HG02938 (cell line): Measurements from ENCODE around the gene CDKL4.
"Not testable (repeated sequence)": the region's sequence is repeated elsewhere in the genome, so short reads cannot be mapped to it uniquely, and the experiment has no call there.

ENCODE experiments used
- ATAC-seq: cut with Tn5 transposase; IDR thresholded peaks from one replicate; pipeline ENCODE4 v1.9.1; 2021; ENCODE audit warnings: mild to moderate bottlenecking, moderate library complexity; ENCODE audit not compliant: unreplicated experiment

The CDKL4 gene

DNA sequence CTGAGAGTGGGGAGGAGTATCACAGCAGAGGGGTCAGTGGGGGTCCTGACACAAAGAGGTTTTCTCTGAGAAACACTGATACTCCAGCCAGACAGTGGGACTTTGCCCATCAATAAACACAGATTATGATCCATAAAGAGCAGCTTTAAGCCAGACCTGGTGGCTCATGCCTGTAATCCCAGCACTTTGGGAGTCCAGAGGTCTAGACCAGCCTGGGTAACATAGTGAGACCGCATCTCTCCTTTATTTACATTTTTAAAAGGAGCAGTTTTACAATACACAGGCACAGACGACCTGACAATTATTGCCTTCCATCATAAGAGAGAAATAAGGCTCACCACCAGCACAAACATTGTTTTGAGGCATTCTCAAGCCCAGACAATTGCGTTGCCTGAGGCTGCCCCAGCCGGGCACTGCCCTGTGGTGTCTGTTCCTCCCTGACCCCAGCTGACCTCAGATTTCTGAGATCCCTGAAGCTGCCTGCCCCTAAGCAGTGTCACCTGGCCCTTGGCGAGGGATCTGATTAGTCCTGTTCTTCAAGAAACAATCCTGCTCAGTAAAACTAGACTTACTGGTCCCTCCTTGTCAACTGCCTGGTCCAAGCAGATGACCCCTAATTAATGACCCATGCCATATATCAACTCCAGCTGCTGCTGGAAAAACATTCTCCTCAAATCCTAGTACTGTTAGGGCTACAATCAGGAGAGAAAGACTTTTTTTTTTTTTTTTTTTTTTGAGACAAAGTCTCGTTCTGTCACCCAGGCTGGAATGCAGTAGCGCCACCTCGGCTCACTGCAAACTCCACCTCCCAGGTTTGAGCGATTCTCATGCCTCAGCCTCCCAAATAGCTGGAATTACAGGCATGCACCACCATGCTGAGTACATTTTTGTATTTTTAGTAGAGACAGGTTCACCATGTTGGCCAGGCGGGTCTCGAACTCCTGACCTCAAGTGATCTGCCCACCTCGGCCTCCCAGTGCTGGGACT lies 63.5 kb downstream of the CDKL4 start:
- no peak for ATAC-seq

GRCh38 chr2:39178756-39179155 lies 65.0 kb downstream of the CDKL4 start:
- no peak for ATAC-seq

- ATAC-seq: no peak
These were observed 66.8 kb downstream of the CDKL4 start for GRCh38 chr2:39176997-39177396.

DNA sequence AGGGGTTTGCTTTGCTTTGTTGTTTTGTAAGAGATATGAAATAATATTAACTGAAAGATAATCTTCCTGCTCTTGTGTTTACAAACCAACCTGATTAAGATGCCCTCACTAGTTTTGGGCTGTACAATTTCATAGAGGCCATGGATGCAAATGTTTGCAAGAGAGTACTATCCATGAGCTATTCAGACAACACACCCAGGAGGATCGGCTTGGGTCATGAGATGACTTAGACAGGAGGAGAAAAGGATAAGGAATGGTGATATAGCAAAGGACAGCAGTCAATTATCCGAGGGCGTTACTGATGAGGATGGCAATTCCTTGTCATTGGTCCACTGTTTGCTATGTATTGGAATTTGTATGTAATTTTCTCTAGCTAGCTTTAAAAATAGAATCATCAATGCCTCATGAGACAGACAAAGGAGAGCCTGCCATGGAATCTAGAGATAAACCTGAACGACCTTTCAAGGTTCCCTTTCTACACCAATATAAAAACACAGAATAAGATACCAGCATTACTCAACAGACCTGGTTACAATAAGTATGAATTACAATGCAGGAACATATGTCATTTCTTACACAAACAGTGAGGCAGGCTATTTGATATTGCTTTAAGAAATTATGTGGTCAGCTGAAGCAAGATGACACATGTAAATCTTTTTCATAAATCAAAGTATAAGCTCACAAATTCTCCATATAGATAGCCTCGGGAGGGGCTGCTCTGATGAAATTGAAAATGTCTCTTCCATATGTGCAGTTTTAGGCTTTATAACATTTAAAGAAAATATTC lies 68.6 kb downstream of the CDKL4 start:
- ATAC-seq: no peak

DNA sequence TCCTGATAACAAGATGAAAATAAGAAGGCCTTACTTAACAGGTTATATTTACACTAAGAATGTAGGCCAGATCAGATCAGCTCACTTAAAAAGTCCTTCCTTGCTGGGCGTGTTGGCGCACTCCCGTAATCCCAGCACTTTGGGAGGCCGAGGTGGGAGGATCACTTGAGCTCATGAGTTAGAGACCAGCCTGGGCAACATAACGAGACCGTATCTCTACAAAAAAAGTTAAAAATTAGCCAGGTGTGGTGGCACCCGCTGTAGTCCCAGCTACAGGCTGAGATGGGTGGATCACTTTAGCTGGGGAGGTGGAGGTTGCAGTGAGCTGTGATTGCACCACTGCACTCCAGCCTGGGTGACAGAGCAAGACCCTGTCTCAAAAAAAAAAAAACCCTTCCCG lies 69.7 kb downstream of the CDKL4 start:
- no peak for ATAC-seq

- ATAC-seq: not testable (repeated sequence)
These were observed 71.6 kb downstream of the CDKL4 start for GRCh38 chr2:39172047-39172706.

DNA sequence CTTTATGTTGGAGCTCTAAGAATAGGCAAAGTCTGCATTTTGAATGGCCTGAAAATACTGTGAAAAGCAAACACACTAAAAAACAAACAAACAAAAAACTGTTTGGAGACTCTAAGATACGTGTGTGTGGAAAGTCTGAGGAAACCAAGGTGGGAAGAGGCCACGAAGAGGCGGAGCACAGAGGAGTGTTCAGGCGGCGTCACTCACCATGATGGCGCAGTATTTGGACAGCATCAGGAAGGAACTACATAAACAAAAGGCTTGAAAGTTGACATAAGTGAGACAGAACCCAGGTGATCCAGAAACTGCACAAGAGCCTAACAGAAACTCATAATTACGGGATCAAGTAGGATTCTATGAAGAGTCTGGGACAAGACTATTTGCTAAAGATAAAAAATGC lies 72.1 kb downstream of the CDKL4 start:
- ATAC-seq: no peak

GRCh38 chr2:39164089-39164488 lies 79.7 kb downstream of the CDKL4 start:
- no peak for ATAC-seq

DNA sequence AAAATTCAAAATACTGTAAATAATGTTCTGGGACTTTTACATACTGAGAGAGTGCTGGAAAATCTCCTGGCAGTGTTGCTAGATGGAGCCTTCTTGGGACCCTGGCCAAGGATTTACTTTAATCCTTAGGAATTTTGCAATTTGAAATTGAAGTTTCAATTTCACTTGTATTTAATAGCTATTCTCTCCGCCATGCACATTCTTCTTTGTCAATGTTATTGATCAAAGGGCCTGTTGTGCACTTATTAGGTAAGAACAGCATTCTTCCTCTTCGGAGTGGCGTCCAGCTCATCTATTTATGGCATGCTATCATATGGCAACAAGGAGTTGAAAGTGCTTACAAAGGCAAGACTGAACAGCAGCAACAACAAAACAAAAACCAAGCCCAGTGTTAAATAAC lies 82.8 kb downstream of the CDKL4 start:
- ATAC-seq: no peak

DNA sequence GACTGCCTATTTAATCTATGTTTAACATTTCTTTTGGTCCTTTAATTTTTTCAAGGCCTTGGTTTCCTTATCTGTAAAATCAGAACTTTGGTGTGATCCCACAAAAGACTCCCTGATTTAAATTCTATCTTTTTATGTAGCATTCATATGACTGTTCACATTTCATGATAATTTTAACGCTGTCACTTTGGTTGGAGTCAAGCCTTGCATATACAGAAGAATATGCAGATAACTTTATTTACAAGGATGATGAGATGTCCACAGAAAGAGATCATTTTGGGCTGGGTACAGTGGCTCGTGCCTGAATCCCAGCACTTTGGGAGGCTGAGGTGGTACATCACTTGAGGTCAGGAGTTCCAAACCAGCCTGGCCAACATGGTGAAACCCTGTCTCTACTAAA lies 84.5 kb downstream of the CDKL4 start:
- no peak for ATAC-seq

DNA sequence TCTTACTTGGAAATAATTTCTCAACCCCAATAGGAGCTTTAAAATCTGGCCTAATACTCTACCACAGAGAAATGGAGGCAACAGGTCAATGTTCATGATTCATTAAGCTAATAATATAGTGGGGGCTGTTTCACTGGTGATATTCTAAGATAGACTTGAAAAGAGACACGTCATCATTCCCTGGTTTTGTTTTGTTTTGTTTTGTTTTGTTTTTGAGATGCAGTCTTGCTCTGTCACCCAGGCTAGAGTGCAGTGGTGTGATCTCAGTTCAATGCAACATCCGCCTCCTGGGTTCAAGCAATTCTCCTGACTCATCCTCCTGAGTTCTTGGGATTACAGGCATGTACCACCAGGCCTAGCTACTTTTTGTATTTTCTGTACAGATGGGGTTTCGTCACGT lies 85.4 kb downstream of the CDKL4 start:
- ATAC-seq: no peak

DNA sequence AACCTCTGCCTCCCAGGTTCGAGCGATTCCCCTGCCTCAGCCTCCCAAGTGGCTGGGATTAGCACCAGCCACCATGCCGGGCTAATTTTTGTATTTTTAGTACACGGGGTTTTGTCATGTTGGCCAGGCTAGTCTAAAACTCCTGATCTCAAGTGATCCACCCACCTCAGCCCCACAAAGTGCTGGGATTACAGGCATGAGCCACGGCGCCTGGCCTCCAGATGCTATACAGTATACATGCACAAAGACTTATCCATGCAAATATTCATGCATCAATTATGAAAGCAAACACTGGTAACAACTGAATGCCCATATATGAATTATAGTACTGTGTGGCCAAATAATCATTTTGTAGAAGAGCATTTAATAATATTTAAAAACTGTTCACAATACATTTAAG lies 86.9 kb downstream of the CDKL4 start:
- ATAC-seq: no peak

DNA sequence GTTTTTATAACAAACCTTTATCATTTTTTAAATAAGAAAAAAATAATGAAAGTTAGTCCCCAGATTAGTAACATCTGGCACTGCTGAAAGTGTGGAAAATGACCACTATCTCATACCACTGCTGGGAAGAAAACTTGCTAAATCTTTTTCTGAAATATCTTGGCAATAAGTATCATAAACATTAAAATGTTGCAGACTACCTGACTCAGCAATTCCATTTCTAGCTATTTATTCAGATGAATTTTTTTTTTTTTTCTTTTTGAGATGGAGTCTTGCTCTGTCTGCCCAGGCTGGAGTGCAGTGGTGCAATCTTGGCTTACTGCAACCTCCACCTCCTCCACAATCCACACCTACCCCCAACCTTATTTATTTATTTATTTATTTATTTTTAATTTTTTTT lies 87.7 kb downstream of the CDKL4 start:
- ATAC-seq: no peak

DNA sequence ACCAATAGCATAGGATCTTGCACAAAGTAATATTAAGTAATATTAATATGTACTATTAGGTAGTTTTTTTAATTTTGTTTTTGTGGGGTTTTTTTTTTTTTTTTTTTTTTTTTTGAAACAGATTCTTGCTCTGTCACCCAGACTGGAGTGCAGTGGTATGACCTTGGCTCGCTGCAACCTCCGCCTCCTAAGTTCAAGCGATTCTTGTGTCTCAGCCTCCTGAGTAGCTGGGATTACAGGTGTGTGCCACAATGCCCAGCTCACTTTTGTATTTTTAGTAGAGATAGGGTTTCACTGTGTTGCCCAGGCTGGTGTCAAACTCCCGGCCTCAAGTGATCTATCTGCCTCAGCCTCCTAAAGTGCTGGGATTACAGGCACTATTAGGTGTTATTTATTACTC lies 88.2 kb downstream of the CDKL4 start:
- ATAC-seq: not testable (repeated sequence)

- no peak for ATAC-seq
These were observed 88.8 kb downstream of the CDKL4 start for GRCh38 chr2:39154944-39155343.

DNA sequence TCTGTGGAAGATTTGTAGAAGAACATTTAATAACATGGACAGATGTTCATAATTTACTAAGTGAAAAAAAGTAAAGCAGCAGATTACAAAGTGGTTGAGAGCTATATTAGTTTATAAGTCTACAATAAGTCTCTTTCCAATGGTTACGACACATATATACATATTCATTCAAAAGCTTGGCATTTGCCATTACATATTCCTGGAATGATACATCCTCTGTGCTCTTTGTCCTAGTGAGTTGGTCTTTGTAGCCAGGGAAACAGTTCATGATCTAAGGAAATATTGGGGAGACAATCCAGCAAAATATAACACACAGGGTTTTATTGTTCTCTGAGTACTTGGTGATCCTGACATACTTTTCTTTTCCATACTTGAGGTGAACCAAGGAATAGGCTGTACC lies 90.5 kb downstream of the CDKL4 start:
- no peak for ATAC-seq

- ATAC-seq: no peak
These were observed 91.3 kb downstream of the CDKL4 start for GRCh38 chr2:39152504-39152903.

DNA sequence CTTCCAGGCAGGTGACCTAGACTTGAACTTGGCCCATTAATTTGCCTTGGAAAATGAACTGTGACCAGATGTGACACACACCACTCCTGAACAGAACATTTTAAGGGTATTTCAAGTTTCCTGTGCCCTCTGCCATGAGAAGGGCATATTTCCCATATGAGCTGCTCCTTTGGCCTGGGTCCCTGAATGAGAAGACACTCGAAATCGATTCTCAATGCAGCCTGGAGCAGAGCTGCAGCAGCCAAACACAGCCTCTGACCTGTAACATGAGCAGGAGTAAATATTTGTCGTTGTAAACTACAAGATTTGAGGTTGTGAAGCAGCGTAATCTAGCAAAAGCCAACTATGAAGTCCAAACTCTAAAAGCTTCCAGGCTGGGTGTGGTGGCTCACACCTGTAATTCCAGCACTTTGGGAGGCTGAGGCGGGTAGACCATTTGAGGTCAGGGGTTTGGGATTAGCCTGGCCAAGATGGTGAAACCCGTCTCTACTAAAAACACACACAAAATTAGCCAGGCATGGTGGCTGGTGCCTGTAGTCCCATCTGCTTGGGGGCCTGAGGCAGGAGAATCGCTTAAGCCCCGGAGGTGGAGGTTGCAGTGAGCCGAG lies 92.8 kb downstream of the CDKL4 start:
- ATAC-seq: no peak

GRCh38 chr2:39150102-39150562 lies 93.6 kb downstream of the CDKL4 start:
- ATAC-seq: no peak

DNA sequence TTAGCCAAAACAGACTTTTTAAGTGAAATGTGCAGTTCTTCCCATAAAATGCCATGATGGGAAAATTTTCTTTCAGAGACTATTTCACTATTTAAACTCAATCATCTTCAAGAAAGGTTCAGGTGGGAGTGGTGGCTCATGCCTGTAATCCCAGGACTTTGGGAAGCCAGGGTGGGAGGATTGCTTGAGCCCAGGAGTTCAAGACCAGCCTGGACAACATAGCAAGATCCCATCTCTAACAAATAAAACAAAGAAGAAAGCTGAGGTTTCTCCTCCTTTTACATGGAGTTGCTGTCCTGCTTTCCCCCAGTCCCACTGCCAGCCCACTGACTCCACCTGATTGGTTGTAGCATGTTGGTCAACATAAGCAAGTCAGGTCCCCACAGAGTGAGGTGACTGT lies 97.1 kb downstream of the CDKL4 start:
- ATAC-seq: no peak

DNA sequence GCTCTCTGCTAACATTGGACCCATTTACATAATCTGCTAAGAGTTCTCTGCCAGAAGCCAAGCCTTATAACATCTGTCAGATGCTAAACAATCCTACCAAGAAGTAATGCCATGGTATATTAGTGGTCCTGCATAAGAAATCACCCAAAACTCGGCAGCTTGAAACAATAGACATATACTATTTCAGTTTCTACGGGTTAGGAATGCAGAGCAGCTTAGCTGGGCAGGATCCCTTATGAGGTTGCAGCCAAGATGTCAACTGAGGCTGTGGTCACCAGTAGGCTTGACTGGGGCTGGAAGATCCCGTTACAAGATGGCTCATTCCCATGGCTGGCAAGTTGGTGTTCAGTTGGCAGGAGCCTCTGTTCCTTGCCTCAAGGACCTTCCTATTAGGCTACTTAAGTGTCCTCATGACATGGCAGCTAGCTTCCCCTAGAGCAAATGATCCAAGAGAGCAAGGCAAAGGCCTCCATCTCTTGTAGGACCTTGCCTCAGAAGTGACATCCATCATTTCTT lies 97.8 kb downstream of the CDKL4 start:
- ATAC-seq: no peak
